GOT3 (cell line): ENCODE results near the gene S100A6.
"Not testable (repeated sequence)": the region's sequence is repeated elsewhere in the genome, so short reads cannot be mapped to it uniquely, and the experiment has no call there.

Experiments used
- DNase-seq: peaks from one replicate; lab custom pipeline; 2025; ENCODE audit warnings: mixed read lengths; lab: John Stamatoyannopoulos, UW

The S100A6 gene

DNA sequence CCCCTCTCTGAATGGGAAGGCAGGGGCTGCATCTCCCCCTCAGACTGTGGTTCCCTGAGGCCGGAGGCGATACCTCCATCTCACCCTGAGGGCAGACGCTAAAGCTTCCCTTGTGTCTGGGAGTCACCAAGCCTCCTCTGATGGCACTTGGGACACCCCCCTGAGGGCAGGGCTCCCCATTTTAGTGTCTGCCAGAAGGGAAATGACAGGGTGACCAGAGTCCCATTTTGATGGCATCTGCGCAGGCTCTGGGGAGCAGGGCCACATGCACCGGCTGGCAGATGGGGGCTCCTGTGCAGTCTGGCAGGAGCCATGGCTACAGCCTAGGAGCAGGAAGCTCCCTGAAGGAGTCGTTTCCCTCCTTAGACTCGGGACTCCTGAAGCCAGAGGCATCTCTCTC lies 28.2 kb upstream of the S100A6 start:
- no peak for DNase-seq

DNA sequence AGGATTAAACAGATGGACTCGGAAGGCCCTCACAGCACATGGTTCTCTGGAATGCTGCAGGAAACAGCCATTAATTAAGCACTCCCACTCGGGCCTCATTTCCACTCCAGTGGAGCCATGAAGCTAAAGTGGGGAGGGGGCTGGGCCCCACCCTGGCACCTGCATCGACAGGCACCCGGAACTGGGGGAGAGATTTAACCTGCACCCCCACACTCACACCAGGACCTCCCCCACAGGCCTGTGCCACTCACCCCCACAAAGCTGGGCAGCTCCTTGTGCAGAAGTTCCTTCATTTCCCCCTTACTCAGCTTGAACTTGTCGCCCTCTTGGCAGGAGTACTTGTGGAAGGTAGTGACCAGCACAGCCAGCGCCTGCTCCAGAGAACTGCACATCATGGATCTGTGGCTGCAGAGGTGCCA lies 27.7 kb upstream of the S100A6 start:
- DNase-seq, result no peak

DNA sequence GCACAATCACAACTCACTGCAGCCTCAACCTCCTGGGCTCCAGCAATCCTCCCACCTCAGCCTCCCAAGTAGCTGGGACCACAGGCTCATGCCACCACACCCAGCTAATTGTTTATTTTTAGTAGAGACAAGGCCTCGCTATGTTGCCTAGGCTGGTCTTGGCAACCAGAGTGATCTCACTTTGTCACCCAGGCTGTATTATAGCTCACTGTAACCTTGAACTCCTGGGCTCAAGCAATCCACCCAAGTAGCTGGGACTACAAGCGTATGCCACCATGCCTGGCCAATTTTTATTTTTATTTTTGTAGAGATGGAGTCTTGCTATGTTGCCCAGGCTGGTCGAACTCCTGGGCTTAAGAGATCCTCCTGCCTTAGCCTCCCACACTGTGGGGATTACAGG lies 26.2 kb upstream of the S100A6 start:
- not testable (repeated sequence) for DNase-seq

DNA sequence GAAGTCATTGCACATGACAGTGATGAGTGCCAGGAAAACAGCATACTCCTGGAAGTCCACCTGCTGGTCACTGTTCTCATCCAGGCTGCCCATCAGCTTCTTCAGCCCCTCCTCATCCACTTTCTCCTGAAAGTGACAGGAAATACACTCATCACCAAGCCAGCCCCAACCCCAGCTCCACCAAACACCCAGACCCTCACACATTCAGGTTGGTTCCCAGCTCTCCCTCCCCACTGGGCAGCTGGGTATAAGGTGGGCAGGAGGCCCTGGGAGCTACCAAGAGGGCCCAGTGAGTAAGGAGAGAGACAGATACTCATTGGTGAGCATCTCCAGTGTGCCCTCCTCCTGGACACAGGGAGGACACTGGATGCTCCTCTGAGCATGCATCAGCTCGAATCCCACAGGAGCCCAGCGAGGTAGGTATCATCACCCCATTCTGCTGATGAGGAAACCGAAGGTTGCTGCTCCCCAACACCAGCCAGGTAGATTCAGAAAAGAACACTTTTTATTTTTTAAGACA lies 25.7 kb upstream of the S100A6 start:
- no peak for DNase-seq

DNA sequence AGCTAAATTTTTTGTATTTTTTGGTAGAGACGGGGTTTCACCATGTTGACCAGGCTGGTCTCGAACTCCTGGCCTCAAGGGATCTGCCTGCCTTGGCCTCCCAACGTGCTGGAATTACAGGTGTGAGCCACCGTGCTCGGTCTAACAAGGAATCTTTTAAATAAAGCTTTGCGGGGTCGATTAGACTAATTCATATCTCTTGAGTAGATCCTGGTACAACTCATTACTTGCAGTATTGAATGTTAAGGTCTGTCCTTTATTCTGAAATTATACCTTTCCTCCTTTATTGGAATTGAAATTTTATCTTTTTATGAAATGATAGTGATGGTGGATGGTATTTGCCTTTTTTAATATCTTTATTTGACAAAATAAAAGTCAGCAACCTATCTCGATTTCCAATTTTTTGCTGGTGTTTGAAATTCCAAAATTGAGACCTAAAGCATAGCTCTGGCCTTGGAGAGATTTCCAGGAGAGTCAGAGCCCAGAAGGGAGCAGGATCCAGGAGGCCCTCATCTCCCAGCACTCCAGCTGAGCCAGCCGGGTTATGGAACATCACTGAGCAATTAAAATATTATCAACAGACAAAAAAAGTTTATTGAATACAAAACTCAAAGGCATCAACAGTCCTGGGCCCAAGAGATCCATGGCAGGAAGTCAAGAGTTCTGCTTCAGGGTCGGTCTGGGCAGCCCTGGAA lies 25.1 kb upstream of the S100A6 start:
- DNase-seq, result no peak

DNA sequence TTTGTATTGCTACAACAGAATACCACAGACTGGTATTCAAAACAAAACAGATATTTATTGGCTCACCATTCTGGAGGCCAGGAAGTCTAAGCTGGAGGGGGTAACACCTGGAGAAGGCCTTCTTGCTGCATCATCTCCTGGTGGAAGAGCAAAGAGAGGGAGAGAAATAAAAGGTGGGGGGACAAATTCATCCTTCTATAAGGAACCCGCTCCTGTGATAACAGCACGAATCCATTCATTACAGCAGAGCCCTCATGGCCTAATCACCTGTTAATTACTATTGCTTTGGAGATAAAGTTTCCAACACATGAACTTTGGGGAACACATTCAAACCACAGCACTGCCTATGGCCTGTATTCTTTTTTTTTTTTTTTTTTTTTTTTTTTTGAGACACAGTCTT lies 24.4 kb upstream of the S100A6 start:
- DNase-seq, result no peak

DNA sequence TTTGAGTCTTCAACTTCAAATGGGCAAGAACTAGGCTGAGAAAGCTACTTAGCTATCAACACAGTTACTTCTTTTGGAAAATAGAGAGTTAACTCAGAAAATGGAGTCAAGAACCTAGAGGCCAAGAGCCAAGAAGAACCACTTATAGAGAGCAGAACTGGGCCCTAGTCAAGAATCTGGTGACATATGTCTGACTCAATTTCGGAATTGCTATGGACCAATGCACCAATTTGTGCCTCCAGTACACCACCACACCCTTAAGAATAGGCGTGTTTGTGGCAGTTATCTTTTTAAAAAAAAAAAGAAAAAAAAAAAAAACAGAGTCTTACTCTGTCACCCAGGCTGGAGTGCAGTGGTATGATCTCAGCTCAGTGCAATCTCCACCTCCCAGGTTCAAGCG lies 22.1 kb upstream of the S100A6 start:
- no peak for DNase-seq

DNA sequence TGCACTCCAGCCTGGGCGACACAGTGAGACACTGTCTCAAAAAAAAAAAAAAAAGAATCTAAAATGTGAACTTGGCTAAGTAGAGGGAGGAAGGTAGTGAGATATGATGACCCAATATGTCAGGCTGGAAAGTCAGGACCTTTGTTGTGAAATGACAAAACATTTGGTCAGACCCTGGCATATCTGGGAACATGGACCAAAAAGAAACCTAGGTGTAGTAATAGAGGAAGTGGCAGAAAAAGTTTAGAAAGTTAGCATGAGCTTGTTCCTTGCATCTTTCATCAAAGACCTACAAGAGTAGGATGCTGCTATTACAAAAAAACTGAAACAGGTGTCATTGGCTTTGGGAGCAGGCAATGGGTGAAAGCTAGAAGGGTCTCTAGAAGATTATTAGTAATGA lies 20.6 kb upstream of the S100A6 start:
- no peak for DNase-seq

DNA sequence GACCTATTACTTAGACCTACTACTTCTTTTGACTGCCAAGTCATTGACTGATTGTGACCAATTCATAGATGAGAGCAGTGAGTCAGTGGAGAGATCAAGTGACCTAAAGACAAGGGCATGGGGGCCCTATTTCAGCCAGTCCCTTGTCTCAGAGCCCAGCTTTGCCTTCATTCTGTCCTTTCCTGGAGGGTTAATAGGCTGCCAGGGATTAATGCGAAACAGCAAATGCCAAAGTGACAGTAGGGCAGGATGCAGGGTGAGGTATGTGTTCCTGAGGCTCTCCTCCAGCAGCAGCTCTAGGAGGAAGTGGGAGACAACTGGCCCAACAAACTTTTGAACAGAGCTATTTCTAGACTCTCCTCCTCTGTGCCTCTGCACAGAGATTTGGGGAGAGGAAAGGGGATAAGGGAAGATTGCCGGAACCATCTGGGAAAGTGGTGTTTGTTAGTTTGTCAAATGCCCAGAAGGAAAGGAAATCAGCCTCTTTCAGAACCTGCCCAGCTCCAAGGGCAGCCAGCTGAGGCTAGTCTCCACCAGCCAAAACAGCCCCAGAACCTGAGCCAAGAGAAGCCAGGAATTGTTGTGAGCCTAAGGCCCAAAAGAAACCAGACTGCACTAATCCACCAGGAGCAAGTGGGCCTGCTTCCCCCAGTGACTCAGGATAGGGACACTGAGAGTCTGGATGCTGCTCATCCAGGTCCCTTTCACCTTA lies 18.2 kb upstream of the S100A6 start:
- DNase-seq, result no peak

DNA sequence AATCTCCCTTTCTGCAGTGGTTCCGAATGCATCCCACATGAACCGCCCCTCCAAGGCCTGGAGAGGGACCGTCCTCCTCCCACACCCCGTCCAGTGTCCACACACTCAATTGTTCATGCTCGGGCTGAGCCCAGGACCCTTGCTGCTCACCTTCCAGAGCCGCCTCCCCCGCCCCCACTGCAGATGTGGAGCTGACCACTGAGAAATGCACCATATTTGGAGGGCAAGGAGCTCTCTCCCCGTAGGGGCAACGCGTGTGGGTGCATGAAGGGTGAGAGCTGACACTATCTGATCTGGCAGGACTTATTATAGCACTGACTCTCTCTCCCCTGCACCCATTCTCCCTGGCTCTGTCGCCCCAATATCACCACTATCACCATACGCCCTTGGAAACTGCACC lies 17.3 kb upstream of the S100A6 start:
- no peak for DNase-seq

DNA sequence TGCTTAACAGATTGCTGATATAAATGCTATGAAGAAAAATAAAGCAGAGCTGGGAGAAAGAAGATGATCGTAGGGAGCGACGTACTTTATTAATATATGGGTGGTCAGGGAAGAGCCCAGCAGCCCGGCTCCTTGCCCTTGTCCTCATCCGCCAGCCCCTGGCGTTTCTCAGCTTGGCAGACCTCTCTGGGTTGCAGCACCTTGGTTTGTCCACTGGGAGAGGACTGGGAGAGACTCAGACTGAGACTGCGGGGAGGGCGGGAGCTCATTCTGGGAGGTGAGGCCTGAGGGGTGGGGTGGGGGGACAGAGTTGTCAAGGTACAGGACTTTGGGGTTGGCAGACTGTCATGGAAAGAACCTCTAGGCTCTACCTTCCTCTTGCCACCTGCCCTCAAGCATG lies 16.5 kb upstream of the S100A6 start:
- no peak for DNase-seq

DNA sequence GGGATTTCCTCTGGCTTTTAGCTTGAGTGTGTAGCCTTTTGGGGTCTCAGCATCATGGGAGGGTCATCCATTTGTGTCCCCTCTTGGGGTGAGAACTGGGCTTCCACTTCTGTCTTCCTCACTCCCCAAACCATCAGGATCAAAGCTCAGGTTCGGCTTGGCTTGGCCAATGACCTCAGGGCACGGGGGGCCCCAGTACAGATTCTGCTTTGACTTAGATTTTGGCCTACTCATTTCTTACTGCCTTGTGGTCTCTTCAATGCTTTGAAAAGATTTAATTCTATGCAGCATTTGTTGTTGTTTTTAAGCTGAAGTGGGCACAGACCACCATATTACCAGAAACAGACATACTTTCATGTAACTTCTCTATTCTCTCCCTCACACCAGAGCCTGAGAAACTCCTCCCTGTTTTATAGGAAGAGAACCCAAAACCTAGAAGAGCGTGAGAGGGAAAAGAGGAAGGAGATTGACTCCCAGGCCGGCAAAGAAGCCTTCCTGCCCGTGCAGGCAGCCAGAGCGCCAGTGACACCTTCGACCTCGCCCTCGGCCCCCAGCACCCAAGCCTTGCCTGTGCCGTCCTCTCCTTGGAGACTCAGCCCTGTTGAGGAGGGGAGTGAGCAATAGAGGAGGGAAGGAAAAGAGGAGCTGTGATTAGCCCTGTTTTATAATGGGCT lies 15.2 kb upstream of the S100A6 start:
- no peak for DNase-seq

DNA sequence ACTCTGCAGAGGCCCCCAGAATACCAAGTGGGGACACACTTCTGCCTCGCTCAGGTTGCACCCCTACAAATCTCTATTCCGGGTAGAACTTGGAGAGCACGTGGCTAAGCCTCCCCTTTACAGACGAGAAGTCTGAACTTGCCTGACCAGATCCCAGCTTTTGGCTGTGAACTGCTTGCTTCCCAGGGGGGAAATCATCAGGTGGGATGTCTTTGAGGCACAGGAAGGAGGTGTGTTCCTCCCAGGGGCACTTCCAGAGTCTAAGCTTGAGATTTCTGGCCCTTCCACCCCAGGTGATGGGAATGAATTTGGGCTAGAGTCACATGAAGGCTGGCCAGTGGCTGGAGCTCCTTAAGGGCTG lies 14.6 kb upstream of the S100A6 start:
- DNase-seq, result no peak

DNA sequence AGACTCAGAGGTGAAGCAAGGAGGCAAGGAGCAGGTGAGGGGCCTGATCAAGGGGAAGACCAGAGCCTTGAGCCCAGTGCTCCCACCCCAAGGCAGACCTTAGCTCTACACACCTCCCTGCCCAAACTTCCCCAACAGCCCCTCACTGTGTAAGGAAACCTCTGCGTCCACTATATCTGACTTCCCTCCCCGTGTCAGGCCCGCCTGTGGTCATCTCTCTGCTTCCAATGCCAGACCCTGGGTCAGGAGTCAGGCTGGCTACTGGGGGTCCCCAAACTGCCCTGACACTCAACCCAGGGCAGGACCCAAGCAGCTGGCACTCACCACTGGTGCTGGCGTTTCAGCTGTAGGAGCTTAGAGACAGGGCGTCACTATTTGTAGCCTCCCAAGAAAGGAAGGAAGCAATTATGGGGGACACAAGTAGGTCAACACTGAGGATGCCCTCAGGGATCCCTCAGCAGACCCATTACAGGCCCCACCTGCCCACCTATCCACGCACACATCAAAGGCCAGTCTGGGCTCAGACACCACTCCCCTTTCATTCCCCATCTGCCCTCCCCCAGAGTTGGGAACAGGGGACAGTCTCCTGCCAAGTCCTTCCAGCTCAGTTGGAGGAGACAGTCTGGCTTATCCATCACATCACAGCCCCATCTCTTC lies 14.1 kb upstream of the S100A6 start:
- DNase-seq, result no peak

DNA sequence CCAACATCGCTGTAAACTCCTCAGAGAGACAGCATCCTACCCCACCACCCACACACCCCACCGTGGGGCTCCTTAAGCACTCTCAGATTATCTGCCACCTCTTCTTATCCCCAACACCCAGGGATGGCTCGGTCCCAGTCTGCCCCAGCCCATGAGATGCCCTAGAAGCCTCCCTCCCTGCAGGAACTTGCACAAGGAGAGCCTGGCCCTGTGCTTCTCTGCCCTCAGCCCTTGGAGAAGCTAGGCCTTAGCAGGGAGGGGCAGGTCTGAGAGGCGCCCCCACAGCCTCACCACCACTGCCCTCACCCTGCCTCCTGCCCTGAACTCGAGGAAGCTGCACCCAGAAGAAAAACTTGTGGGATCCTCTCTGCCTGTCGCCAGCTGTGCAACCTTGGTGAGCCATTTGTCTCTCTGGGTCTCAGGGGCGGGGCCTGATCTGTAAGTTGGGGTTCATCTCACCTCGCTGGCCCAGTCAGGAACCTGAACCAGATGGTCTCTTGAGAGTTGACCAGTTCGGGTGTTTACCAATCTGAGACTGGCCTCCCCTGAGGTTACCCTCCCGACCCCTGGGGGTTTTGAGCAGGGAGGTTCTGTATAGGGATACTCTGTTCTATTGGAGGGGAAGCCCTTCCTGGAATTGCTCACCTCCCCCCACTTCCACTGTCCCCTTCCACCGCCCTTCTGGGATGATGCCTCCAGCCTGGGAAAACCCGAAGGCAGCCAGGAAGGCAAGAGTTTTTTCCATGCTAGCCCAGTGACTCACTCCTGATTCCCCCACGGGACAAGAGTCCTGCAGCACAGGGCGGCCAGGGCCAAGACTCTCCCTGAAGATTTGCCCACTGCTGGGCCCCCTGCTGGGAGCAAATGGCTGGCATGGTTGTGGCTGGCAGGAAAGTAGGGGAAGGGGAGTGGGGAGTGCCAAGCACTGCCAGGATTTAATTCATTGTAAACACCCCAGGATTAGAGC lies 13.2 kb upstream of the S100A6 start, which contains the start of gene S100A3:
Gene S100A3, minus strand, starts transcription at position 537 of the 967 bp plus-strand sequence. CDS start 773 bp downstream, outside the sequence.
- DNase-seq, result peak; percentile 39

DNA sequence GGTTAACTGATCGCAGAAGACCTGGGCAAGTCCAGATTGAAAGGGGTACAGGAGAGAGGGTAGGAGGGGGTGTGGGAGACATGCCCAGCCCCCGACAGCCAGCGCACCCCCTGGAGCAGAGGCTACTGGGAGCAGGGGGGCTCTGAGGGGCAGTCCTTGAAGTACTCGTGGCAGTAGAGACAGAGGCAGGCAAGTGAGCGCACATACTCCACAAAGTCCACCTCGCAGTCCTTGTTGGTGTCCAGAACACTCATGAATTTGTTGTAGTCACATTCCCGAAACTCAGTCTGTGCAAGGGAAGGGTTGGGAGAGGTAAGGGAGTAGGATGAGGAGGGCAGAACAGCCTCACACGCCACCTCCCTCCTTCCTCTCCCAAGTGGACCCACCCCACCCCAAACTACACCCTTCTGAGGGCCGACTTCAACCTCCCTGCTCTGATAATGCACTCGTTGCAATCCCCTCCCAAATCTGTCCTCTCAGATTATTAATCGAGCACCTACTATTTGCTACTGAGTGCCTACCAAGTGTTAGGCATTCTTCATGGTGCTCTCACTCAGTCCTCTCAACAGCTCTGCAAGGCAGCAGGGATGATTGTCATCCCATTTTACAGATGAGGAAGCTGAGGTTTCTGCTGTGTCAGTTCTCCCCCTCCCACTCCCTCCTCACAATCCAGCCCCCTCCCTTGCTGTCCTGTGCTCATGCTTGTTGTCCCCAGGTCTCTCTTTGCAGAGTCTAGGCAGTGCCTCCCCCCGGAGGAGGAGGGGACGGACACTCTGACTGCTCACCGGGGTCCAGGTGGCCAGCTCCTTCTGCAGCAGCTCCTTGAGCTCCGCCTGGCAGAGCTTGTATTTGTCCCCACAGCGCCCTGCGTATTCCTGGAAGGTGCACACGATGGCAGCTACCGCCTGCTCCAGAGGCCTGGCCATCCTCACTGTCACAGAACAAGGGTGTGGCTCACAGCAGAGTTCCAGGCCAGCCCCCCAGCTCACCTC lies 12.1 kb upstream of the S100A6 start:
- DNase-seq, result no peak

DNA sequence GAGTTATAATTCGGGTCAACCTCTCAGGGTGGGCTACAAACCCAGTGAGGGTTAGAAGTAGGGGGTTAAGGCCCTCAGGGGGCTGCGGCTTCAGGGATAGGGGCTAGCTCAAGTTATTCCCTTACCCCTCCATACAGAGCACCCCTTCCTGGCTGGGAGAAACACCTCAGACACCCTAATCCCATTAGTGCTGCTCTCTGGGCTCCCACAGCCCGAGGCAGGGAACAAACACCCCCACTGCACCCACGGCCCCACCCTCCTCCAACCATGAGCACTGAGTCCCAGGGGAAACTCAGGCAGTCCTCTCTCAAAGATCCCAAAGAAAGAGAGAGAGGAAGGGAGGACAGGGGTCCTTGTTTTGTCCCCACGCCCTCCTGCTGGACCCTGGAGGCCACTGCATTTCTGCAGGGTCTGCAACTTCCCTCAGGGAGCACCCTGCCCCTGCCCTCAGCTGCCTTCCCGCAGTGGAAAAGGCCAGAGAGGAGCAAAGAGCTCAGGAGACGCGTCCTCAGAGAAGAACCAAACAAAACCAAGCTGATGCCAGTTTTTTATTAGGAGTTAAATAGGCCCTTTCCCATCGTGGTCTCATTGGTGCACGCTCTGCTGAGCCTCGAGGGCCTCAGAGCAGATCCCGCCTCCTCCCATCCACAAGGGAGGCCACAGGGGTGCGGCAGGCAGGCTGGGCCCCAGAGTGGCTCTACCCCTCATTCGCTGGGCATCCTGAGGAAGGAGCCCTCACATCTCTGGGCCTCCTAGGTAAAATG lies 11.2 kb upstream of the S100A6 start:
- no peak for DNase-seq

DNA sequence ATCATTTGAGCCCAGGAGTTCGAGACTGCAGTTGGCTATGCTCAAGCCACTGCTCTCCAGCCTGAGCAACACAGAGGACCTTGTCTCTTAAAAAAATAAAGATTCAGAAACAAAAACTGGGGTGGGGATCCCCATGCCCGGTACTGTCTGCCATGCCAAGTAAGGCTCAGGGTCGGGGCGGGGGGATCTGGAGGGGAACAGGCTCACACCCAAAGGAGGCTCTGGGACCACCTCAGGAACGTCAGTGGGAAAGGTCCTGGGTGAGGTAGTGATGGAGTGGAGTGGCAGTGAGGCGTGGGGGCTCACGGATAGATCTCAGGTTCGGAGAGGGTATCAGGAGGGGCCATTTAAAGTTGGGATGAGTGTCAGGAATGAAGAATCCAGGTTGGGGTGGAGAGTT lies 10.6 kb upstream of the S100A6 start:
- no peak for DNase-seq
